ENCODE measurements around the gene MISP3. TPM values are rescaled to one million over a fixed set of nuclear protein-coding genes. Genes with fewer than 3 reads are reported as not detected.

MISP3 gene
- total and polyA plus RNA-seq, 2 donors from 2014 or later, result 8.7 to 32.0 TPM

DNA sequence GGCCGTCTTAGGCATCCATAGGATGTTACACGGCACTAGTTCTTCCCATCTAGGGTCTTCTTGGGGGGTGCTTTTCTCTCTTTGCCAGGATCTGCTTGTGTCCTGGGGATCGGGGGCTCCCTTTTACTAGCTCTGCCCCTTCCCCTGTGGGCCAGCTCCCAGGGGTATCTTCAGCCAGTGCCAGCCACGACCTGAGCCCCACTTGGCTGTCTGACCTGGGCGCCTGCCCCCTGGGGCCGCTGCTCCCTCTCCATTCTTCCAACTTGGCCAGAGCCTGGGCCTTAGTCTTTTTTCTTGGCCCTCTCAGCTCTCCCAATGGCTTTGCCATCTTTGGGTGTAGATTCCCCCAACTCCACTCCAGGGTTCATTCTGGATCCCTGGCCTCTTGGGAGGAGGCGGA, 41.9 kb downstream of the MISP3 start:
- FAIRE-seq (no peak), DNase-seq (no peak)
- H3K4me3 ChIP-seq (ENCODE audit: low read length in 3 of 3), result no peak overlapping the region
- TF ChIP-seq, protein P1, sequence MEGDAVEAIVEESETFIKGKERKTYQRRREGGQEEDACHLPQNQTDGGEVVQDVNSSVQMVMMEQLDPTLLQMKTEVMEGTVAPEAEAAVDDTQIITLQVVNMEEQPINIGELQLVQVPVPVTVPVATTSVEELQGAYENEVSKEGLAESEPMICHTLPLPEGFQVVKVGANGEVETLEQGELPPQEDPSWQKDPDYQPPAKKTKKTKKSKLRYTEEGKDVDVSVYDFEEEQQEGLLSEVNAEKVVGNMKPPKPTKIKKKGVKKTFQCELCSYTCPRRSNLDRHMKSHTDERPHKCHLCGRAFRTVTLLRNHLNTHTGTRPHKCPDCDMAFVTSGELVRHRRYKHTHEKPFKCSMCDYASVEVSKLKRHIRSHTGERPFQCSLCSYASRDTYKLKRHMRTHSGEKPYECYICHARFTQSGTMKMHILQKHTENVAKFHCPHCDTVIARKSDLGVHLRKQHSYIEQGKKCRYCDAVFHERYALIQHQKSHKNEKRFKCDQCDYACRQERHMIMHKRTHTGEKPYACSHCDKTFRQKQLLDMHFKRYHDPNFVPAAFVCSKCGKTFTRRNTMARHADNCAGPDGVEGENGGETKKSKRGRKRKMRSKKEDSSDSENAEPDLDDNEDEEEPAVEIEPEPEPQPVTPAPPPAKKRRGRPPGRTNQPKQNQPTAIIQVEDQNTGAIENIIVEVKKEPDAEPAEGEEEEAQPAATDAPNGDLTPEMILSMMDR (IDR thresholded peaks at IDR 0.05; ENCODE audit: borderline replicate concordance, extremely low read depth, insufficient read depth), result no peak
- H3K27me3 ChIP-seq (ENCODE audit: control insufficient read depth, insufficient read depth, low read length), result no peaks in the 10 kb centered on the region
- peak overlapping the region in 1 of 2 donors; percentile 11 for H3K27ac ChIP-seq (ENCODE audit: low read depth in 2 of 2, low read length in 2 of 2)
- H3K9ac ChIP-seq (ENCODE audit: low read length in 3 of 3), result no peak overlapping the region
- intact Hi-C loops (cut with DNase I), result no loop called here
- no peaks in the 10 kb centered on the region for H3K9me3 ChIP-seq (ENCODE audit: control insufficient read depth in 2 of 3, insufficient read depth in 1 of 3, low read length in 3 of 3)
- no peaks in the 10 kb centered on the region for H3K36me3 ChIP-seq (ENCODE audit: control insufficient read depth in 2 of 3, insufficient read depth in 3 of 3, low read length in 3 of 3)
- peaks cover 0 to 44% (median 32%) of the 10 kb centered on the region in 3 donors for H3K4me1 ChIP-seq (ENCODE audit: control insufficient read depth in 2 of 3, insufficient read depth in 2 of 3, low read depth in 1 of 3, low read length in 3 of 3)

DNA sequence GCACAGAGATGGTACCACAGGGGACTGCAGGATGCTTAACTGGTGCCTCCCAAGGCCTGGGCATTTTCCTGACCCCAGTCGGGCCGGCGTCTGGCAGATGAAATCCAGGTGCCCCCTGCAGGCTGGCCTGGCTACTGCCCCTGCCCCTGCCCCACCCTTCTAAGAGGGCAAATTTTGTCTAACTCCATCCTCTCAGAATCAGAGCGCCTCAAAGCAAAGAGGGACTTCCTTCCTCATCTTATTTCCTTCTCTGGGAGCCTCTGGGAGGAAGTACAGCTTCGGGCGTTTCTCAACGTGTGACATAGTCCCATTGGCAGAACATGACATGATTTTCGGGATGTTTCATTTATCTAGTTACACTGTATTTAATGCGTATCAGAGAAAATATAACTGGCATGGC, 42.3 kb downstream of the MISP3 start:
- no peak for FAIRE-seq
- no peak overlapping the region for H3K9ac ChIP-seq (ENCODE audit: low read length in 3 of 3)
- peaks cover 0 to 48% (median 36%) of the 10 kb centered on the region in 3 donors for H3K4me1 ChIP-seq (ENCODE audit: control insufficient read depth in 2 of 3, insufficient read depth in 2 of 3, low read depth in 1 of 3, low read length in 3 of 3)

DNA sequence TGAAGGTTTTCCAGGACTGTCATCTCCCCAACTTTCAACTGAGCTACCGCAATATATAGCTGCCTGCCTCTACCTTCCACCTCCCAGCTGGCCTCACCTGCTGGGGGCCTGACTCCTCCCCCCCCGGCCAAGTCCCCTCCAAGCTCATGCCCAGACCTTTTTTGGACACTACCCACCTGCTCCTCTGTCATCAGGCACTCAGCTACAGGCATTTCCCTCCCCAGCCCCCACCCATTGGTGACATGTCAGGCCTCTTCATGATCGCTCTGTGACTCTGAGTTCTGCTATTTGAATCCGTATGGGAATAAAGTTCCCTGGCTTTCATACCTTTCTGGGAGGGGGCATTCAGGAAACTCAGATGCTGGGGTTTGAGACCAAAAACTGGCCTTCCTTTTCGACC, 43.2 kb downstream of the MISP3 start:
- H3K27ac ChIP-seq (ENCODE audit: low read depth in 2 of 2, low read length in 2 of 2), result no peak overlapping the region
- no peaks in the 10 kb centered on the region for H3K27me3 ChIP-seq (ENCODE audit: control insufficient read depth, insufficient read depth, low read length)
- intact Hi-C loops (cut with DNase I), result no loop called here
- H3K36me3 ChIP-seq (ENCODE audit: control insufficient read depth in 2 of 3, insufficient read depth in 3 of 3, low read length in 3 of 3), result no peaks in the 10 kb centered on the region
- H3K4me1 ChIP-seq (ENCODE audit: control insufficient read depth in 2 of 3, insufficient read depth in 2 of 3, low read depth in 1 of 3, low read length in 3 of 3), result peaks cover 0 to 49% (median 37%) of the 10 kb centered on the region in 3 donors
- FAIRE-seq (no peak), DNase-seq (no peak)
- no peak overlapping the region for H3K4me3 ChIP-seq (ENCODE audit: low read length in 3 of 3)
- no peak overlapping the region for H3K9ac ChIP-seq (ENCODE audit: low read length in 3 of 3)
- no peaks in the 10 kb centered on the region for H3K9me3 ChIP-seq (ENCODE audit: control insufficient read depth in 2 of 3, insufficient read depth in 1 of 3, low read length in 3 of 3)
- TF ChIP-seq, protein P1 (IDR thresholded peaks at IDR 0.05; ENCODE audit: borderline replicate concordance, extremely low read depth, insufficient read depth), result no peak

More for the DNA sequence above, 42.3 kb downstream of the MISP3 start:
- no peaks in the 10 kb centered on the region for H3K27me3 ChIP-seq (ENCODE audit: control insufficient read depth, insufficient read depth, low read length)
- TF ChIP-seq, protein P1 (IDR thresholded peaks at IDR 0.05; ENCODE audit: borderline replicate concordance, extremely low read depth, insufficient read depth), result peak; percentile 32
- no peaks in the 10 kb centered on the region for H3K36me3 ChIP-seq (ENCODE audit: control insufficient read depth in 2 of 3, insufficient read depth in 3 of 3, low read length in 3 of 3)
- intact Hi-C loops (cut with DNase I), result no loop called here
- no peak overlapping the region for H3K4me3 ChIP-seq (ENCODE audit: low read length in 3 of 3)
- H3K9me3 ChIP-seq (ENCODE audit: control insufficient read depth in 2 of 3, insufficient read depth in 1 of 3, low read length in 3 of 3), result no peaks in the 10 kb centered on the region
- H3K27ac ChIP-seq (ENCODE audit: low read depth in 2 of 2, low read length in 2 of 2), result peak overlapping the region in 1 of 2 donors; percentile 11
- no peak for DNase-seq

DNA sequence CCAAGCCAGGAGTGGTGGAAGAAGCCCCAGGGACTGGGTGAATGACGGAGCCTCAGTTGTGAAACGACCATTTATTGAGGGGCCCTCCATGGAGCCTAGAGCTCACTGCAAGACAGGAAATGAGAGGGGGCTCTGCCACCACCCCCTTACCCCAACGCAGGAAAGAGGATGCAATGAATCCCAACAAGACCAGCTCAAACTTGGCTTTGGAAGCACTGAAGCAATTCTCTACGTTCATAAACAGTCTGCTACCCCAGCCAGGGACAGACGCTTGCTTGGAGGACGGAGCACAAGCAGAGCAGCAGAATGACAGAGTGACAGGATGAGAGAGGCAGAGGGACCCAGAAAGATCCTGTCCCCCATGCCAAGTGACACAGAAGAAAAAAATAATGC, 43.9 kb downstream of the MISP3 start:
- Histone ChIP-seq H3K4me1 (ENCODE audit: control insufficient read depth in 2 of 3, insufficient read depth in 2 of 3, low read depth in 1 of 3, low read length in 3 of 3) (peaks cover 0 to 49% (median 37%) of the 10 kb centered on the region in 3 donors), H3K9me3 (ENCODE audit: control insufficient read depth in 2 of 3, insufficient read depth in 1 of 3, low read length in 3 of 3) (no peaks in the 10 kb centered on the region), H3K27ac (ENCODE audit: low read depth in 2 of 2, low read length in 2 of 2) (peak overlapping the region; percentile 57 to 63), H3K9ac (ENCODE audit: low read length in 3 of 3) (peak overlapping the region; percentile 30 to 87 (median 70)), H3K36me3 (ENCODE audit: control insufficient read depth in 2 of 3, insufficient read depth in 3 of 3, low read length in 3 of 3) (no peaks in the 10 kb centered on the region), H3K4me3 (ENCODE audit: low read length in 3 of 3) (peak overlapping the region; percentile 68 to 83 (median 80)), H3K27me3 (ENCODE audit: control insufficient read depth, insufficient read depth, low read length) (no peaks in the 10 kb centered on the region)
- TF ChIP-seq, protein P1 (IDR thresholded peaks at IDR 0.05; ENCODE audit: borderline replicate concordance, extremely low read depth, insufficient read depth), result no peak
- FAIRE-seq, result no peak
- DNase-seq, result no peak
- intact Hi-C loops (cut with DNase I), result no loop called here

Data from kidney (tissue), 14 donors.